ENCODE results near the gene EPHB4.
"Not testable (repeated sequence)": the region's sequence is repeated elsewhere in the genome, so short reads cannot be mapped to it uniquely, and the experiment has no call there.

The EPHB4 gene

DNA sequence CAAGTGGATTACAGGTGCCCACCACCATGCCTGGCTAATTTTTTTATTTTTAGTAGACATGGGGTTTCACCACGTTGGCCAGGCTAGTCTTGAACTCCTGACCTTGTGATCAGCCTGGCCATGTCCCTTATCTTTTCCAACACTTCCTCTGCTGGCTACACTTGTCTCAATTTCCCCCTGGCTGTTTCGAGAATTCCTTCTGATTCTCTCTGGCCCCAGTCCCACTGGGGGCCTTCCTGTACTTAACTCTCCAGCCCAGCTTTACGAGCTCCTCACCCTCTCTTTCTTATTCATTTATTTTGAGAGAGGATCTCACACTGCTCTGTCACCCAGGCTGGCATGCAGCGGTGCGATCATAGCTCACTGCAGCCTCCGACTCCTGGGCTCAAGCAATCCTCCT is 8.5 kb downstream of the EPHB4 start:
- Histone ChIP-seq H3K4me3 (no peak overlapping the region), H3K27ac (no peak overlapping the region)
- TF ChIP-seq, protein P1, sequence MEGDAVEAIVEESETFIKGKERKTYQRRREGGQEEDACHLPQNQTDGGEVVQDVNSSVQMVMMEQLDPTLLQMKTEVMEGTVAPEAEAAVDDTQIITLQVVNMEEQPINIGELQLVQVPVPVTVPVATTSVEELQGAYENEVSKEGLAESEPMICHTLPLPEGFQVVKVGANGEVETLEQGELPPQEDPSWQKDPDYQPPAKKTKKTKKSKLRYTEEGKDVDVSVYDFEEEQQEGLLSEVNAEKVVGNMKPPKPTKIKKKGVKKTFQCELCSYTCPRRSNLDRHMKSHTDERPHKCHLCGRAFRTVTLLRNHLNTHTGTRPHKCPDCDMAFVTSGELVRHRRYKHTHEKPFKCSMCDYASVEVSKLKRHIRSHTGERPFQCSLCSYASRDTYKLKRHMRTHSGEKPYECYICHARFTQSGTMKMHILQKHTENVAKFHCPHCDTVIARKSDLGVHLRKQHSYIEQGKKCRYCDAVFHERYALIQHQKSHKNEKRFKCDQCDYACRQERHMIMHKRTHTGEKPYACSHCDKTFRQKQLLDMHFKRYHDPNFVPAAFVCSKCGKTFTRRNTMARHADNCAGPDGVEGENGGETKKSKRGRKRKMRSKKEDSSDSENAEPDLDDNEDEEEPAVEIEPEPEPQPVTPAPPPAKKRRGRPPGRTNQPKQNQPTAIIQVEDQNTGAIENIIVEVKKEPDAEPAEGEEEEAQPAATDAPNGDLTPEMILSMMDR (IDR thresholded peaks at IDR 0.05) = no peak
- no peak for DNase-seq (ENCODE audit: low spot score)

DNA sequence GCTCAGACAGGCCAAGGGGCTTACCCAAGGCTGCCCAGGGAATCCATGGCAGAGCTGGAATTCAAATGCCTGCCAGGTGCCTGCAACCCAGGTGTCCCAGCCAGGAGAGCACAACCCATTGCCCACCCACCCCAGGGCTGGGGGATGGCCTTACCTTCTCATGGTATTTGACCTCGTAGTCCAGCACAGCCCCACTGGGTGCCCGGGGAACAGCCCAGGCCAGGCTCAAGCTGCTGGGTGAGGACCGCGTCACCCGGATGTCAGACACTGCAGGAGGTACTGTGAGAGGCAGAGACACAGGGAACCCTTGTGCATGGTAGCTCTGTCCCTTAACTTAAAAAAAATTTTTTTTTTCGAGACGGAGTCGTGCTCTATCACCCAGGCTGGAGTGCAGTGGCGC is 9.0 kb downstream of the EPHB4 start:
- Histone ChIP-seq H3K27ac (no peak overlapping the region), H3K4me3 (no peak overlapping the region)
- TF ChIP-seq, protein P1 (IDR thresholded peaks at IDR 0.05) = no peak
- no peak for DNase-seq (ENCODE audit: low spot score)

DNA sequence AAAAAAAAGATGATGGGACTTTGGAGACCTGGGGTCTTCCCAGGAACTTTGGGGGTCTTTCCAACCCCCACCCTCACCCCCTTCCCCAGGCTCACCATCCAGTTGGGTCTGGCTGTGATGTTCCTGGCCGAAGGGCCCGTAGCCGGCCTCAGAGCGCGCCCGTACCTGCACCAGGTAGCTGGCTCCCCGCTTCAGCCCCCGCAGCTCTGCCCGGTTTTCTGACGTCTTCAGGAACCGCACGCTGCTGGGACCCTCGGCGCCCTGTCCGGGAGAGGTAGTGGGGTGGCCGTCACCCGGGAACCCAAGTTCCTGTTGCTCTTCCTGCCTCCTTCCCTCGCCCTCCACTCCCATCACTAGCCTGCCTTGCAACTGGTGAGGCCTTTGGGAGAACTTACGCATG is 10.2 kb downstream of the EPHB4 start:
- TF ChIP-seq, protein P1 (IDR thresholded peaks at IDR 0.05) = no peak
- no peak overlapping the region for H3K27ac ChIP-seq
- DNase-seq (ENCODE audit: low spot score) = no peak
- H3K4me3 ChIP-seq = no peak overlapping the region

DNA sequence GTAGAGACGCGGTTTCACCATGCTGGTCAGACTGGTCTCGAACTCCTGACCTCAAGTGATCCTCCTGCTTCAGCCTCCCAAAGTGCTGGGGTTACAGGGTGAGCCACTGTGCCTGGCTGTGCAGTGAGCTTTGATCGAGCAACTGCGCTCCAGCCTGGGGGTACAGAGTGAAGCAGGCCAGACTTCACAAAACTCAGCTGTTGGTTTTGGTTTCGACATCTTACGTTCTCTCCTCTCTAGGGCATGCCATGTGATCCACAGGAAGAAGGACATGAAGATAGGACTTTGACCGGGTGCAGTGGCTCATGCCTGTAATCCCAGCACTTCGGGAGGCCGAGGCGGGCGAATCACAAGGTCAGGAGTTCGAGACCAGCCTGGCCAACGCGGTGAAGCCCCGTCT is 10.8 kb downstream of the EPHB4 start:
- not testable (repeated sequence) for DNase-seq (ENCODE audit: low spot score); H3K4me3 ChIP-seq; H3K27ac ChIP-seq

DNA sequence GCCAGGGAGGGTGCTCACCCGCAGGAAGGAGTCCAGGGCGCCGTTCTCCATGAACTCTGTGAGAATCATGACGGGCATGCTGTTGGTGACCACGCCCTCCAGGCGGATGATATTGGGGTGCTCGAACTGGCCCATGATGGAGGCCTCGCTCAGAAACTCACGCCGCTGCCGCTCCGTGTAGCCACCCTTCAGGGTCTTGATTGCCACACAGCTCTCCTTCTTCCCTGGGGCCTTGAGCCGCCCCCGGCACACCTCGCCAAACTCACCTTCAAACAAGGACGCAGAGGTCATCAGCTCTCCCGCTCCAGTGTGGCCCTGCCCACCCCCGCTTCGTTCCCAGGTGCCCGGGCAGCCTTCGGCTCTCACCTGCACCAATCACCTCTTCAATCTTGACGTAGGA is 14.6 kb downstream of the EPHB4 start:
- TF ChIP-seq, protein P1 (IDR thresholded peaks at IDR 0.05) = no peak
- H3K4me3 ChIP-seq = no peak overlapping the region
- no peak for DNase-seq (ENCODE audit: low spot score)
- H3K27ac ChIP-seq = no peak overlapping the region

DNA sequence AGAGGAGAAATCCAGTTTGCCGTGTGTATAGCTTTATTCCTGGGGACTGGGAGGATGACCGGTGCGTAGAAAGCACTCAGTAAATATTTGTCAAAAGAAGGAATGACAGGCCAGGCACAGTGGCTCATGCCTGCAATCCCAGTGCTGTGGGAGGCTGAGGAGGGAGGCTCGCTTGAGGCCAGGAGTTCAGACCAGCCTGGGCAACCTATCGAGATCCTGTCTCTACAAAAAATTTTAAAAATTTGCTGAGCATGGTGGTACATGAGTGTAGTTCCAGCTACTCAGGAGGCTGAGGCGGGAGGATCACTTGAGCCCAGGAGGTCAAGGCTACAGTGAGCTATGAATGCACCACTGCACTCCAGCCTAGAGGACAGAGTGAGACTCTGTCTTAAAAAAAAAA is 15.8 kb downstream of the EPHB4 start:
- DNase-seq (ENCODE audit: low spot score) = no peak
- H3K4me3 ChIP-seq = no peak overlapping the region
- TF ChIP-seq, protein P1 (IDR thresholded peaks at IDR 0.05) = no peak
- no peak overlapping the region for H3K27ac ChIP-seq

DNA sequence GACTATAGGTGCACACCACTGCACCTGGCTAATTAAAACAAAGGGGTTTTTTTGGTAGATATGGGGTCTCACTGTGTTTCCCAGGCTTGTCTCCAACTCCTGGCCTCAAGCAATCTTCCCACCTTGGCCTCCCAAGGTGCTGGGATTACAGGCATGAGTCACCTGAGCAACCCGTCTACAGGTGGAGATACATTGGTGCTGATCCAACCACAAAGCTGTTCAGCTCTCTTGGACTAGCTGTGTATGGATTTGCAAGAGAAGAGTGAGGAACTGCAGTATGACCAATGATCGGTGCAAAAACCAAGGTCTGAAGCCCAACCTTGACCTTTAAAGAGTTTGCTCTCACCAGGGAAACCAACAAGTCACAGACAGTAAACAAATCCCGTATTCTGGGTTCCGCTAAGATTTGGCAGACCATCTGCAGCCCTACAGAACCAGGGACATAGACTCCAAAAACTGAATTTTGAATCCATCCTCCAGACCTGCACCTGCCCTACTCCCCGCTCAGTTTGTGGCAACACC is 18.9 kb downstream of the EPHB4 start:
- TF ChIP-seq, protein P1 (IDR thresholded peaks at IDR 0.05) = no peak
- Histone ChIP-seq H3K27ac (no peak overlapping the region), H3K4me3 (no peak overlapping the region)
- DNase-seq (ENCODE audit: low spot score) = no peak

DNA sequence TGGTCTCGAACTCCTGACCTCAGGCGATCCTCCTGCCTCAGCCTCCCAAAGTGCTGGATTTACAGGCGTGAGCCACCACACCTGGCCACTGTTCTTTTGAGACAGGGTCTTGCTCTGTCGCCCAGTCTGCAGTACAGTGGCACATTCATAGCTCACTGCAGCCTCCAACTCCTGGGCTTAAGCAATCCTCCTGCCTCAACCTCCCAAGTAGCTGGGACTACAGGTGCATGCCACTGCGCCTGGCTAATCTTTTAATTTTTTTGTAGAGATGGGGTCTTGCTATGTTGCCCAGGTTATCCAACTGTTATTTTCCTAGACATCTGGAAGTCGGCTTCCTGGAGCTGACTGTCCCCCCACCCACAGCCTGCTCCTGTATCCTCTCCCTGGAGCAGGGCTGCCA is 20.4 kb downstream of the EPHB4 start:
- not testable (repeated sequence) for H3K4me3 ChIP-seq; H3K27ac ChIP-seq; DNase-seq (ENCODE audit: low spot score)
